Ovary (tissue), 3 donors: ENCODE measurements around the gene NCS1.

Source experiments
- CTCF ChIP-seq, 3 donors: fragments of 450-650 bp in 2 of 3; fragments of 200-600 bp in 1 of 3; IDR thresholded peaks; one replicate each; pipeline versions ENCODE4 v1.5.1 to v1.8.0; 2016 to 2022; ENCODE audit warnings: antibody characterized with exemption in 3 of 3, mild to moderate bottlenecking in 1 of 3
- EP300 ChIP-seq: sonication (generic); formaldehyde crosslinking; IDR thresholded peaks from one replicate; pipeline ENCODE4 v1.6.1; 2017; ENCODE audit warnings: antibody characterized with exemption
- donor health status: DM: no; HTN: no; CAD: no.

- TF ChIP-seq CTCF (IDR thresholded peaks at IDR 0.05) (no peak), EP300 (no peak)
Measured at GRCh38 chr9:130124085-130124860, 47.9 kb upstream of the NCS1 start.
